GM19324 (cell line): ENCODE data around the gene ZSWIM6.

Experiments
- ATAC-seq: cut with Tn5 transposase; IDR thresholded peaks from one replicate; pipeline ENCODE4 v1.9.1; 2021; ENCODE audit warnings: mild to moderate bottlenecking, moderate library complexity; ENCODE audit not compliant: unreplicated experiment, low FRiP score

ZSWIM6 gene

DNA sequence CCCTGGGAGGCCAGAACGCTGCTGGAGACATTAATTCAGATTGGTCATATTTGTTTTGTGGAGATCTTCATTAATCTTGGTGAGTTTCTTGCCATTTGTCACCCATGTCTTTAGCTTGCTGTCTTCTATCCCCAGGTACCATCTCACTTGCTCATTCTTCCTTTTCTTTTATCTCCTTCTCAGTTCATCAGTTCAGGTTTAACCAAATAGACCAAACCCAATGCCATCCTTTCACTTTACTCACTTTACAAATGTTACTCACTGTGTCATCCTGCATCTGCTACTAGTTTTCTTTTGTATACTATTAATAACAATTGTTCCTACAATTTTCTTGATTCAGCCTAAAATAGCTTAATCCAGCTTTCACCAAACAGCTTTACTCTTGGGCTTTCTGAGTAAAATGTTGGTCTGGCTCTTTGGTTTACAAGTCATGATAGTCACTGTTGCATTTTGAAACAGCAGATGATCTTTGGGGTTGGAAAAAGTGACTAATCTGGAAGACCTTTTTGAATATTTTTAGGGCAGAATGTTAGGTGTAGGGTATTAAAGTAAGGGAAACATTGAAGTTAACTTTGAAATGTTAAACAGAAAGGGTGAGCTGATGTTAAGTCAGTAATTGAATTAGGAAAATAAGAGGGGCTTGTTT, 246.9 kb downstream of the ZSWIM6 start:
- ATAC-seq, result no peak

DNA sequence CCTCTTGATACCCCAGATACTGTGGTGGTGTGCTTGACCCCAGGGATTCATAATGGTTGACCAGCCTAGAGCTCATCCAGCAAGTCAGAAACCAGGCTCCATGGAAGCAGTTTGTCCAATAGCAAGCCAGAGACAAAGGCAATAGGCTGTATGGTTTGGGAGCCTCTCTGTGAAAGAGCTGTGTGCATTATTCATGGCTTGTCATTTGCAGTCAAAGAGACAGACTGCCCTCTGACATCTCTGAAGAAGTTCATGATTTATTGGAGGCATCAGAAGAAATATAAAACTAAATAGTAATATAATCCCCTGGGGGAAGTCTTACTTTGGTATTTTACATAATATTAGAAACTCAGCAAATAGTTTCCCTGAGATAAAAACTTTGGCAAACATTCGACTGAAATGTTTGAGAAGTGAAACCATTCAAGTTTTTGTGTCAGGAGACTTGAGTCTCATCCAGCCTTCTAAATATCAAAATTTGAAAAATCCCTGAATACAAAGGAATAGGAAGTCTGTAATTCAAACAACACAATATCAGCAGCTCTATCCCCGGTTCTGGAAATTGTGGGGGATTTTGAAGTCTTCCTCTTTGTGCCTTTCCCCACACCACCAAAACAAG, 250.3 kb downstream of the ZSWIM6 start:
- ATAC-seq, result no peak

DNA sequence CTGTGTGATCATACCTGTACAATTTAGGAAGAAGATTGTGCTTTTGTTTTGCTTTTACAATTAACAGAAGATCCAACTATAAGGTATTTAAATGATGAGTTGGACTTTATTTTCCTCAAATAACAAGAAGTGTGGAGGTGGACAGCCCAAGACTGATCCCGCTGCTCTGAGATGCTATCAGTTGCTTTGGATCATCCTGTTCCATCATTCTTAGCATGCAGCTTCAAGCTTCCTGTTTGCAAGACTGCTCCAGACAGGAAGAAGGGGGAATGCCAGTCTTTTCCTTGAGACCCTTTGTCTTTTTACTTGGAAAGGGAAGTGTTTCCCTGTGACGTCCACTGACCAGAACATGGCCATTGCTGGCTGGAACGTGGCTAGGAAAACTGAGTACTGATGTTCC, 250.8 kb downstream of the ZSWIM6 start:
- no peak for ATAC-seq

DNA sequence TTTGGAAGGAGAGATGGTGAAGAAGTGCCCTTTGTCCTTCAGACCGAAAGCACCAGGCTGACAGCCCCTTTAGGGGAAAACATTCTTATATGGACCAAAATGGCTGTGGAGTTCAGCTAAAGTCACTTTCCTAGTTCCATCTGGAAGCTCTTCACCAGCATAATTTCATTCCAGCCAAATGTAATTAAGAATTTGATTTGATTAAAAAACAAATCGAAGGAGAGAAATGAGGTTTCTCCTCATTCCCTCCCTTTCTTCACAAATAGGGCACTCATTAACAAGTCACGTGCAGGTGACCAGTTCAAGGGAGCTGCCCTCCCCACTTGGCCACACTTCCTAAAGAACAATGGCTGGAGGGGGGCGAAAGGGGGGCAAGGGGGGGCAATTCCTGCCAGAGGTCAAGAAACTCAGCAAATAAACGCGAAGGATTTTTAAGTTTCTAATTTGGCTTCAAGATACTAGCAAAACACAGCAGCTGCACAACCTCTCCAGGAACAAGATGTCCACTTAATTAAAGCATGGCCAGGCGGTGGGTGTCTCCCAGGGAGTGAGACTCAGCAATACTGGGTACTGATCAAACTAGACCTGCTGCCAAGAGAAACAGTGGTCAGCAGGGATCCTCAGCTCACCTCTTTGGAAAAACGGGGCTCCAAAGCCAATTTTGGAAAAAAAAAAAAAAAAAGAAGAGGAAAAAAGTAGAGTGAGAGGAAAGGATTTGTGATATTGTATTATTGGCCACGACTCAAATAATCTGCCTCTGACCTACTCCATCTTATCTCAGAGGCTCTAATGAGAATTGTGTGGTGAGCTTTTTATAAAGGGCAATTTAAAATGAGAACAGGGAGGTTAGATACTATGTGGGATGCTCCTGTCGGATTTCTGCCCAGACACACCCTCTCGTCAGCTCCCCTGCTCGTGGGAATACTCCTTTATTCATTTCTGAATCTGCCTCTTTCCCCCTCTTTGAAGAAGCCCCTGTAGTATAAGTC, 254.3 kb downstream of the ZSWIM6 start:
- no peak for ATAC-seq

DNA sequence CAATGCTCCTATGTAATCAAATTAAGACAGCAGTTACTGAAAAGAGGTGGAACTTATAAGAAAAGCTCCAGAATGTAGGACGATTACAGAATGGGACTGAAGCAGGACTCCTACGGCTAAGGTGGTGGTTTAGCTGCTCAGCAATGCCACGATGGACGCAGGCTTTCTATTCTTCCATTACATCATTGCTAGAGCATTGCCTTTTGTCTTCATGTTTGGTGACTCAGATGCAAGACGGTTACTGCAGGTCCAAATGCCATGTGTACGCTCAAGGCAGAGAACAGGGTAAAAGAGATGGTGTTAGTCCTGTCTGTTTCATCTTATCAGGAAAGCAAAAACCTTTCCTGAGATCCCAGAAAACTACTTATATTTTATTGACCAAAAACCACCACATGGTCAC, 255.1 kb downstream of the ZSWIM6 start:
- no peak for ATAC-seq

DNA sequence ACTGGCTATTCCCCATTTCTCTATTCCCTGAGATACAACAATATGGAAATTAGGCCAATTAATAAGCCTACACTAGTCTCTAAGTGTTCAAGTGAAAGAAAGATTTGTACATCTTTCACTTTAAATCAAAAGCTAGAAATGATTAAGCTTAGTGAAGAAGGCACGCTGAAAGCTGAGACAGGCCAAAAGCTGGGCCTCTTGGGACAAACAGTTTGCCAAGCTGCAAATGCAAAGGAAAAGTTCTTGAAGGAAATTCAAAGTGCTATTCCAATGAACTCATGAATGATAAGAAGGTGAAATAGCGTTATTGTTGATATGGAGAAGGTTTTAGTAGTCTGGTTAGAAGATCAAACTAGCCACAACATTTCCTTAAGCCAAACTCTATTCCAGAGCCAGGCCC, 256.2 kb downstream of the ZSWIM6 start:
- no peak for ATAC-seq

DNA sequence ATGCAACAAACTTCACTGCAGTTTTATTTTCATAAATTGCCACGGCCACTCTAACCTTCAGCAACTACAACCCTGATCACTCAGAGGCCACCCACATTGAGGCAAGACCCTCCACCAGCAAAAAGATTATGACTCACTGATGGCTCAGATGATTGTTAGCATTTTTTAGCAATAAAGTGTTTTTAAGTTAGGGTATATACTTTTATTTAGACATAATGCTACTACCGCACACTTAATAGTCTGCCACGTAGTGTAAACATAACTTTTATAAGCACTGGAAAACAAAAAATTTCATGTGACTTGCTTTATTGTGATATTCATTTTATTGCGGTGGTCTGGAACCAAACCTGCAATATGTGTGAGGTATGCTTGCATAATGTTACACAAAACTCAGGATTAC, 257.9 kb downstream of the ZSWIM6 start:
- no peak for ATAC-seq

DNA sequence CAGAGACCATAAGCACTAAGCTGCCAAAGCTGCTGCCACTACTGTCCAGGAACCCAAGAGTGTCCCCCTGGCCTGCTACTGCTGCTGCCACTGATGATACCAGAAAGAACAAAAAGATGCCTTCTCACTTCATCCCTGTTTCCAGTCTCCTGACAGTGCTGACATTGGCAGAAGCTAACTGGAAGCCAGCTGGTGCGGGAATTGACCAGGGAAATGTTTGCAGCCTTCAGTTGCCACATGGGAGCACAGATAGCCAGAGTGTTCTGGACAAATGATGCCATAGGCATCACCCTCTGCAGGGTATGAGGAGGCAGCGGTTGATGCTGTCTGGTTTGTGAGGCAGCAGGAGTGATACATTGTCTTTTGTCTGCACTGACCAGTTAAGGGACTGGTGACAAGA, 258.4 kb downstream of the ZSWIM6 start:
- ATAC-seq, result no peak

DNA sequence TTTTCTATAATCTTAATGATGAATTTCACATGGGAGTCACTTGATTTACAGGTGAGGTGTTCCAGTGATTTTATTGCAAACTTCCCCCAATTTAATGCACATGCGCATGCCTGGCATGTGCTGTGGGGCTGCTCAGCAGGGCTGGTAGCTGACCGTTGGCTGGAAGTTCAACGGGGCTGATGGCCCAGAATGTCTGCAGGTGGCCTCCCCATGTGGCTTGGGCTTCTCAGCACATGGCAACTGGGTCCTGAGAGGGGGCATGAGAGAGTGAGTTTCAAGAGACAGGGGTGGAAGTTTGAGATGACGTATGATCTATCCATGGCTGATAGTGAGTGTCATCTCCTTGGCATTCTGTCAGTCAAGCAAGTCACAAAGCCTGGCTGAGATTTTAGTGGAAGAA, 259.8 kb downstream of the ZSWIM6 start:
- no peak for ATAC-seq

DNA sequence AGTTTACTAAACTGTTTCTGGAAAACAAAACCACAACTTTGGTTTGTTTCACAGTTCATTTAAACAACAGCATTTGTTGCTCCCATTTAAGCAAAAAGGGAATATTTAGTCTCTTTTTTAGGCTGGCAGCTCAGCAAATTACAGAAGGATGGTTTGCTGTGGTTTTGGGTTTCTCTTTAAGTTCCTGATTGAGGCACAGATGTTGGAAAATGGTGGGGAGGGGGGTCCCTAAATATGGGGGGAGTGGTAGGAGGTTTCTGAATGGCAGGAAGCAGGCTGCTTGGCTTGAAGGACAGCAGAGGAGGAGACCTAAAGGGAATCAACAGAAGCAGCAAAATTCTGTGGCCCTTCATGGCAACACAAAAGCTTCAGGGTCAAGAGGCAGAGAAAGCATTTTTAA, 263.4 kb downstream of the ZSWIM6 start:
- no peak for ATAC-seq
